Caco-2 (cell line): ENCODE results near the gene TATDN2. TPM values are rescaled to one million over a fixed set of nuclear protein-coding genes. Genes with fewer than 3 reads are reported as not detected.
"Not testable (repeated sequence)": the region's sequence is repeated elsewhere in the genome, so short reads cannot be mapped to it uniquely, and the experiment has no call there.

Source experiments
- BruUV-seq: library from RNA; stranded (reverse); fragments of 400-500 nt; replicated peaks from 2 replicates; lab custom pipeline; 2021; lab: Mats Ljungman, UMichigan
- CTCF ChIA-PET: fragments of 300-600 bp; sonication (Branson Sonifier 250); formaldehyde crosslinking; loops from one replicate; lab custom pipeline; 2022; ENCODE audit warnings: antibody characterized with exemption; lab: Charles Lee
- POLR2A ChIA-PET: fragments of 300-600 bp; sonication (Branson Sonifier 250); formaldehyde crosslinking; loops from one replicate; lab custom pipeline; 2022; ENCODE audit warnings: antibody characterized with exemption; lab: Charles Lee
- DNase-seq, 2 experiments: peaks; one replicate each; pipeline versions ENCODE4 v3.0.0 to v3.0.0-alpha.2; 2020 to 2022
- H3K27me3 ChIP-seq: replicated peaks from 2 replicates; pipeline ENCODE4 v1.6.0; 2011; ENCODE audit warnings: low read length; ENCODE audit not compliant: control insufficient read depth, insufficient read depth
- H3K36me3 ChIP-seq: 2 replicates; pipeline ENCODE4 v1.5.1; 2011; ENCODE audit warnings: low read length; ENCODE audit not compliant: control insufficient read depth, insufficient read depth
- H3K4me1 ChIP-seq: fragments of 250-450 bp; sonication (Bioruptor Pico); 2 replicates; pipeline ENCODE4 v1.5.1; 2020; ENCODE audit warnings: mild to moderate bottlenecking
- H3K4me3 ChIP-seq: 2 replicates; pipeline ENCODE4 v1.5.1; 2011; ENCODE audit warnings: low read depth, mild to moderate bottlenecking, control low read depth, low read length
- H3K9me3 ChIP-seq: fragments of 250-450 bp; sonication (Bioruptor Pico); 2 replicates; pipeline ENCODE4 v1.5.1; 2020; ENCODE audit warnings: mild to moderate bottlenecking, moderate library complexity
- H3K27ac Mint-ChIP-seq: one replicate; pipeline ENCODE4 v1.8.0; 2022; ENCODE audit warnings: mixed read lengths; ENCODE audit not compliant: unreplicated experiment
- H3K27me3 Mint-ChIP-seq: one replicate; pipeline ENCODE4 v1.8.0; 2022; ENCODE audit warnings: mixed read lengths; ENCODE audit not compliant: insufficient read depth, unreplicated experiment
- H3K36me3 Mint-ChIP-seq: one replicate; pipeline ENCODE4 v1.8.0; 2022; ENCODE audit warnings: mild to moderate bottlenecking, mixed read lengths; ENCODE audit not compliant: insufficient read depth, unreplicated experiment
- H3K4me1 Mint-ChIP-seq: one replicate; pipeline ENCODE4 v1.8.0; 2022; ENCODE audit warnings: low read depth, mixed read lengths; ENCODE audit not compliant: unreplicated experiment
- H3K4me3 Mint-ChIP-seq: one replicate; pipeline ENCODE4 v1.8.0; 2022; ENCODE audit warnings: mild to moderate bottlenecking, moderate library complexity, mixed read lengths; ENCODE audit not compliant: unreplicated experiment
- H3K9me3 Mint-ChIP-seq: one replicate; pipeline ENCODE4 v1.8.0; 2022; ENCODE audit warnings: mixed read lengths; ENCODE audit not compliant: unreplicated experiment
- intact Hi-C: fragments of 100-400 bp; cut with micrococcal nuclease; formaldehyde crosslinking; loops from one replicate; pipeline ENCODE4 v1.10.0; 2022; ENCODE audit not compliant: unreplicated experiment
- total RNA-seq: library from RNA; stranded (reverse); gene quantifications from 2 replicates; pipeline ENCODE4 v1.2.3, GENCODE V29; 2022
- TF ChIP-seq, protein P1 (sequence below), 2 experiments: fragments of 200-600 bp in 1 of 2; IDR thresholded peaks; 1 replicate in 1 of 2; 2 replicates in 1 of 2; pipeline versions ENCODE4 v1.5.1 to v1.8.0; 2011 to 2022; ENCODE audit warnings: antibody characterized with exemption in 1 of 2, control low read depth in 1 of 2, inconsistent platforms in 1 of 2, low read depth in 1 of 2, low read length in 1 of 2, mild to moderate bottlenecking in 1 of 2, moderate library complexity in 1 of 2; ENCODE audit not compliant: insufficient read depth in 1 of 2, severe bottlenecking in 1 of 2, unreplicated experiment in 1 of 2

TATDN2 gene
- total RNA-seq, 1 experiment from 2014 or later = 32.1 TPM

DNA sequence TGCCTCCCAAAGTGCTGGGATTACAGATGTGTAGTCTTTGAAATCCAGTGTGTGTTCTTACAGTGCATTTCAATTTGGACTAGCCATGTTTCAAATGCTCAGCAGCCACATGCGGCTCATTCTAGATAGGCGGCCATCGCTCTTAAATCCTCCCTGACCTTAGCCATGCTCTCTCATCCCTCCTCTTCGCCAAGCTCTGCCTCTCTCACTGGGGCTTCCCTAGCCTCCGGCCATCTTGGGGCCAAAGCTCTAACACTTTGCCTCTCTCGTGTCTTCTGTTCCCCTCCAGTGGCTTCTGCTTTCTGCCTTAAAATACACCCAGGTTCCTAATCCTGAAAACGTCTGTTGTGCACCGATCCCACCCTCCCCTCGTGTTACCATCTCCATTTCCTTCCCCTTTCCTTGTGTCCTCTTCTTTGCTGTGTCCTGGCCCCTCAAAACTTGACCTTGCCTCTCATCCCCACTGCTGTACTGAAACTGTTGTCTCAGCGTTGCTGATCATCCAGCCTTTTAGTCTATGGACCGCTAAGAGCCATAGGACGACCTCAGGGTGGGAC is 45.8 kb downstream of the TATDN2 start:
- intact Hi-C loops = loop anchor here (5.0 kb wide), 1 partner anchor 47 kb away; the partner anchor contains the start of gene TATDN2
- H3K9me3 Mint-ChIP-seq = no peaks in the 10 kb centered on the region
- ChIA-PET POLR2A (no interaction called here), CTCF (no interaction called here)
- H3K4me1 Mint-ChIP-seq = peaks cover 17% of the 10 kb centered on the region
- no peaks in the 10 kb centered on the region for H3K27me3 ChIP-seq
- BruUV-seq = no TSS peak
- TF ChIP-seq, protein P1, sequence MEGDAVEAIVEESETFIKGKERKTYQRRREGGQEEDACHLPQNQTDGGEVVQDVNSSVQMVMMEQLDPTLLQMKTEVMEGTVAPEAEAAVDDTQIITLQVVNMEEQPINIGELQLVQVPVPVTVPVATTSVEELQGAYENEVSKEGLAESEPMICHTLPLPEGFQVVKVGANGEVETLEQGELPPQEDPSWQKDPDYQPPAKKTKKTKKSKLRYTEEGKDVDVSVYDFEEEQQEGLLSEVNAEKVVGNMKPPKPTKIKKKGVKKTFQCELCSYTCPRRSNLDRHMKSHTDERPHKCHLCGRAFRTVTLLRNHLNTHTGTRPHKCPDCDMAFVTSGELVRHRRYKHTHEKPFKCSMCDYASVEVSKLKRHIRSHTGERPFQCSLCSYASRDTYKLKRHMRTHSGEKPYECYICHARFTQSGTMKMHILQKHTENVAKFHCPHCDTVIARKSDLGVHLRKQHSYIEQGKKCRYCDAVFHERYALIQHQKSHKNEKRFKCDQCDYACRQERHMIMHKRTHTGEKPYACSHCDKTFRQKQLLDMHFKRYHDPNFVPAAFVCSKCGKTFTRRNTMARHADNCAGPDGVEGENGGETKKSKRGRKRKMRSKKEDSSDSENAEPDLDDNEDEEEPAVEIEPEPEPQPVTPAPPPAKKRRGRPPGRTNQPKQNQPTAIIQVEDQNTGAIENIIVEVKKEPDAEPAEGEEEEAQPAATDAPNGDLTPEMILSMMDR (IDR thresholded peaks at IDR 0.05; ENCODE audit: insufficient read depth in 1 of 2, low read depth in 1 of 2, low read length in 1 of 2, severe bottlenecking in 1 of 2, unreplicated experiment in 1 of 2) = no peak
- no peaks in the 10 kb centered on the region for H3K9me3 ChIP-seq
- peaks cover 50% of the 10 kb centered on the region for H3K36me3 Mint-ChIP-seq
- H3K27ac Mint-ChIP-seq = peak overlapping the region; percentile 60
- H3K4me1 ChIP-seq = peaks cover 26% of the 10 kb centered on the region
- no peaks in the 10 kb centered on the region for H3K27me3 Mint-ChIP-seq
- no peaks in the 10 kb centered on the region for H3K36me3 ChIP-seq
- H3K4me3 ChIP-seq = no peak overlapping the region
- no peak for DNase-seq
- H3K4me3 Mint-ChIP-seq = no peak overlapping the region

DNA sequence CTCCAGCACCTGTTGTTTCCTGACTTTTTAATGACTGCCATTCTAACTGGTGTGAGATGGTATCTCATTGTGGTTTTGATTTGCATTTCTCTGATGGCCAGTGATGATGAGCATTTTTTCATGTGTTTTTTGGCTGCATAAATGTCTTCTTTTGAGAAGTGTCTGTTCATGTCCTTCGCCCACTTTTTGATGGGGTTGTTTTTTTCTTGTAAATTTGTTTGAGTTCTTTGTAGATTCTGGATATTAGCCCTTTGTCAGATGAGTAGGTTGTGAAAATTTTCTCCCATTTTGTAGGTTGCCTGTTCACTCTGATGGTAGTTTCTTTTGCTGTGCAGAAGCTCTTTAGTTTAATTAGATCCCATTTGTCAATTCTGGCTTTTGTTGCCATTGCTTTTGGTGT is 49.8 kb downstream of the TATDN2 start:
- H3K36me3 Mint-ChIP-seq = peaks cover 70% of the 10 kb centered on the region
- BruUV-seq, H3K4me3 Mint-ChIP-seq, H3K4me1 ChIP-seq, H3K36me3 ChIP-seq, H3K27ac Mint-ChIP-seq, POLR2A ChIA-PET, H3K27me3 ChIP-seq, intact Hi-C loops, H3K27me3 Mint-ChIP-seq, DNase-seq, H3K9me3 Mint-ChIP-seq, CTCF ChIA-PET, H3K9me3 ChIP-seq, H3K4me3 ChIP-seq, H3K4me1 Mint-ChIP-seq: not testable (repeated sequence)

GRCh38 chr3:10299175-10299574 is 50.9 kb downstream of the TATDN2 start:
- Mint-ChIP-seq H3K4me3 (no peak overlapping the region), H3K4me1 (no peaks in the 10 kb centered on the region), H3K36me3 (peaks cover 77% of the 10 kb centered on the region), H3K9me3 (no peaks in the 10 kb centered on the region), H3K27me3 (no peaks in the 10 kb centered on the region), H3K27ac (no peak overlapping the region)
- Histone ChIP-seq H3K4me1 (no peaks in the 10 kb centered on the region), H3K36me3 (peaks cover 1% of the 10 kb centered on the region; the same call in 1 of the 2 replicates), H3K27me3 (no peaks in the 10 kb centered on the region), H3K9me3 (no peaks in the 10 kb centered on the region), H3K4me3 (no peak overlapping the region)
- intact Hi-C loops = no loop called here
- TF ChIP-seq, protein P1 (IDR thresholded peaks at IDR 0.05; ENCODE audit: insufficient read depth in 1 of 2, low read depth in 1 of 2, low read length in 1 of 2, severe bottlenecking in 1 of 2, unreplicated experiment in 1 of 2) = peak in 1 of 2 experiments; percentile 19
- ChIA-PET CTCF (no interaction called here), POLR2A (no interaction called here)
- BruUV-seq = no TSS peak
- DNase-seq = no peak
